GM12873 (cell line): ENCODE data around the gene FRMD5.

Experiments
- CTCF ChIP-seq: IDR thresholded peaks from 2 replicates; pipeline ENCODE4 v1.5.1; 2012; ENCODE audit warnings: low read depth, mild to moderate bottlenecking, moderate library complexity, low read length, control low read depth; ENCODE audit not compliant: insufficient read depth; ENCODE audit errors: missing control alignments

FRMD5 gene

GRCh38 chr15:44084770-44085169 is 110.3 kb downstream of the FRMD5 start:
- no peak for TF ChIP-seq CTCF

GRCh38 chr15:44084171-44084570 is 110.9 kb downstream of the FRMD5 start:
- TF ChIP-seq CTCF = no peak

- TF ChIP-seq CTCF = no peak
These were observed 112.4 kb downstream of the FRMD5 start for GRCh38 chr15:44082558-44083157.

- TF ChIP-seq CTCF = no peak
These were observed 113.8 kb downstream of the FRMD5 start for GRCh38 chr15:44081026-44082013.

- no peak for TF ChIP-seq CTCF
These were observed 119.5 kb downstream of the FRMD5 start for GRCh38 chr15:44075535-44075934.

- no peak for TF ChIP-seq CTCF
These were observed 125.6 kb downstream of the FRMD5 start for GRCh38 chr15:44069489-44069888.

GRCh38 chr15:44068347-44068746 is 126.7 kb downstream of the FRMD5 start:
- no peak for TF ChIP-seq CTCF
